ENCODE results near the gene DNAJC5.
"Not testable (repeated sequence)": the region's sequence is repeated elsewhere in the genome, so short reads cannot be mapped to it uniquely, and the experiment has no call there.

The DNAJC5 gene

DNA sequence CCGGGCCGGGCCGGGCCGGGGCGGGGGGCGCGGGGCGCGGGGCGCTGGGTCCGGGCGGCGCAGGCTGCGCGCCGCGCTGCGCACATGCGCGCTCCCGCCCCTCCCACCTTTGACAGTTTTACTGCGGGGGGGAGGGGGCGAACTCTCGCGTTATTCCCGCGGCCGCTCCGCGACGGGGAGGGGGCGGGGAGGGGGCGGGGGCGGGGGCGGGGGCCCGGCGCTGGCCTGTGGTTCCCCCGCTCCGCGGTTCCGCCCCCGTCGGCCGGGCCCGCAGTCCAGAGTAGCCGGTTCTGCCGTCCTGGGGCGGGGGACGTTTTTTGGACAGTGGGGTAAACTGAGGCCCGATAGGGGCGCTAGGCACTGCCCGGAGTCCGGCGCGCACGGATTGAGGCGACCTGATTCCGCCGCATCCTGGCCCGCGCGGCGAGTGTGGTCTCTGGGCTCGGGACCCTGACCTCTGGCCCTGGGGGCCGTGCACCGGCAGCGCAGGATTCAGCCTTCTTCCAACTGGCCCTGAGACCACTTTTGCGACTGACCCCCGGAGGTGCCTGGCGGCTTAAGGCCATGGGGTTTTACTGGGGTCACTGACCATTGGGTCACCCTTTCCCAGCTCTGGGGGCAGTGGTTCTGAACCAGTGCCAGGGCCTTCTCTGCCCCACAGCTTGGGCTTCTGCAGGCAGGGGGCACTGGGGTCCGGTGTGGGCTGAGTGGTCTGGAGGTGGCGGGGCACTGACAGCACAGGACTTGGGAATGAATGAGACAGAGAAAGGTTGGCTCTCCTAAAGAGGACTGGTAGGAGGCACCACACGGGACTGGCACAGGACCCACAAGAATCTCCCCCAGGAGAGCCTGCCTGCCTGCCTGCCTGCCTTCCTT is 75.2 kb downstream of the DNAJC5 start, which contains the start of gene ZNF512B:
Gene ZNF512B, minus strand, starts transcription at position 93 of the 876 bp plus-strand sequence. CDS start 1,980 bp downstream, outside the sequence.
- peak; percentile 60 to 67 for DNase-seq

DNA sequence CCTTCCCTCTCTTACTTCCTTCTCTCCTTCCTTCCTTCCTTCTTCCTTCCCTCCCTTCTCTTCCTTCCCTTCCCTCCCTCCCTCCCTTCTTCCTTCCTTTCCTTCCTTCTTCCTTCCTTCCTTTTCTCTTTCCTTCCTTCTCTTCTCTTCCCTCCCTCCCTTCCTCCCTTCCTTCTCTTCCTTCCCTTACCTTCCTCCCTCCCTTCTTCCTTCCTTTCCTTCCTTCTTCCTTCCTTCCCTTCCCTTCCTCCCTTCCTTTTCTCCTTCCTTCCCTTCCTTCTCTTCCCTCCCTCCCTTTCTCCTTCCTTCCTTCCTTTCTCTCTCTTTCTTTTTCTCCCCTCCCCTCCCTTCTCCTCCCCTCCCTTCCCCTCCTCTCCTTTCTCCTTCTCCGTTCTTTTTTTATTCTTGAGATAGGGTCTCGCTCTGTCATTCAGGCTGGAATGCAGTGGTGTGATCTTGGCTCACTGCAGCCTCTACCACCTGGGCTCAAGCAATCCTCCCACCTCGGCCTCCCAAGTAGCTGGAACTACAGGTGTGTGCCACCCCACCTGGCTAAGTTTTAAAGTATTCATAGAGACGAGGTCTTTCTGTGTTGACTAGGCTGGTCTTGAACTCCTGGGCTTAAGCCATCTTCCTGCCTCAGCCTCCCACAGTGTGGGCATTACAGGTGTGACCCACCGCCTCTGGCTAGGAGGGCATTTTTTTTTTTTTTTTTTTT is 75.9 kb downstream of the DNAJC5 start:
- DNase-seq, result no peak

DNA sequence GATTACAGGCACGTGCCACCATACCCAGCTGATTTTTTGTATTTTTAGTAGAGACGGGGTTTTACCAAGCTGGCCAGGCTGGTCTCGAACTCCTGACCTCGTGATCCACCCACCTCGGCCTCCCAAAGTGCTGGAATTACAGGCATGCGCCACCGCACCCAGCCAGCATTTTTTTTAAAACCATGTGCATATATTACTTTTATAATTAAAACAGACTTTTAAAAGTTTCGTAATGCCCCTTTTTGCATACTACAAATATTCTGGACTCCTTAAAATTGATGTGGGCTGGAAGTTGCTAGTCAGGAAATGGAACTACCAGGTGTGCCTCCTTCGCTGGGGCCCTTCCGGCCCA is 77.0 kb downstream of the DNAJC5 start:
- not testable (repeated sequence) for DNase-seq

DNA sequence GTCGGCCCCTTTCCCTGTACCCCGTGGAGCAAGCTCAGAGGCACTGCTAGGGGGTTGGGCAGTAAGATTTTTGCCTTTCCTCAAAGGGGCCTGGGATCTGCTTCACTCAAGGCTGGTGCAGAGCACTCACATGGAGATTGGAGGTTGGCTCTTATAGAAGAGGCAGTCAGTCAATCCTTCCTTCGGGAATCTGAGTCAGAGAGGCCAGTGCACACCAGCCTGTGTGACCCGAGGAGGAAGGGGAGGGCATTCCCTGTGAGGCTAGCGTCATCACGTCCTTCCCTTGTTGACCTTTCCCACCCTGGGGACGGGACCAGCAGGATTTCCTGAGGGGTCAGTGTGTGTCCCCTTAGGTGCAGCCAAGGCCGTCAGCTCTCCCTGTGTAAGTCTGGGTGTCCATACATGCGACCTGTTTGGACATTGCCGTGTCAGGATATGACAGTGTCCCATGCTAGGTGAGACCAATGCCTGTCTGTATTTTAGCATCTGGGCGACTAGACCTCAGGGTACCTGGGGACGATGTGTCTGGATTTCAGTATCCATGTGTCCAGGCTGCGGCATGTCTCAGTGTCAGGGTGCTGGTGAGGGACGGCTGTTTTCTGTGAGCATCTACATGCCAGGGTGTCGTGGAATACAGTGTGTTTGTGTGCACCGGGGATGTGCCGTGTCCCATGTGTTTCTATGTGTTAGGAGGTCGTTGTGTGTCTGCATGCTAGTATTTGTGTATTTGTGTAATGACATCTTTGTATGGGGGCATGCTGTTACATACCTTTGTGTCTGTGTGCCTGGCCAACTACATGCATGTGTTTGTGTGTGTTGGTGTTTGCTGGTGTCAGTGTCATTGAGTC is 77.6 kb downstream of the DNAJC5 start:
- DNase-seq, result no peak

DNA sequence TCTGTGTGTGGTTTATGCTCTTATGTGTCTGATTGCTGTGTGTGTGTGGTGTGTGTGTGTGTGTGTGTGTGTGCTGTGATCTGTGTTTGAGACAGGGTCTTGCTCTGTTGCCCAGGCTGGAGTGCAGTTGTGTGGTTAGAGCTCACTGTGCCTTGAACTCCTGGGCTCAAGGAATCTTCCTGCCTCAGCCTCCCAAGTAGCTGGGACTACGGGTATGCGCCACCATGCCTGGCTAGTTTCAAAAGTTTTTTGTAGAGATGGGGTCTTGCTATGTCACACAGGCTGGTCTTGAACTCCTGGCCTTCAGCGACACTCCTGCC is 78.2 kb downstream of the DNAJC5 start:
- no peak for DNase-seq

DNA sequence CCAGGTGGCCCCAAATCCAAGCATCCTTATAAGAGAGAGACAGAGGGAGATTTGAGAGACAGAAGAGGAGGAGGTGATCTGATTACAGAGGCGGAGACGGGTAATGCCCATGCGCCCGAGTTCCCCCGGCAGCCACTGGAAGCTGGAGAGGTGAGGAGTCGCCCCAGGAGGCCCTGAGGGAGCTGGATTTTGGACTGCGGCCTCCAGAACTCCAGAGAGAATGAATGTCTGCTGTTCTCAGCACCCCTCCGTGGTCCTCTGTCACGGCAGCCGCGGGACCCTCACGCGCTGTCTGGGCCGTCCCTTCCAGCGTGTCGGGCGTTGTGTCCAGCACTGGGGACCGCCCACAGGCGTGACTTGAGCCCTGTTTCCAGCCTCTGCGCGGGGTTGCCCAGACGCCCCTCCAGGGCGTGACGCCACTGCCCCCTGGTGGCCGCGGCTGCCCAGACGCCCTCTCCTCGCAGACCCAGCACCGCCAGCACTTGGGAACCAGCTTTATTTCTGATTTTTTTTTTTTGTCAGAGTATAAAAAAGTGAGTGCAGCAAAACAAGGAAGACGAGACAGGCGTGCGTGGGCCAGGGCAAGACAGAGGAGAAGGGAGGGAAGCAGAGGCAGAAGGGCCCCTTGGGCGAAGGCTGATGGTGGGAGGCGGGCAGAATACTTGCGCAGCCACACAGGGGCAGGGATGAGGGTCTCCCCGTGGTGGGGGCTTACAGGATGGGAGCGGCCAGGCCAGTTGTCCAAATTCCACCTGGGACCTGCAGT is 78.9 kb downstream of the DNAJC5 start:
- DNase-seq, result peak; percentile 75 to 80

DNA sequence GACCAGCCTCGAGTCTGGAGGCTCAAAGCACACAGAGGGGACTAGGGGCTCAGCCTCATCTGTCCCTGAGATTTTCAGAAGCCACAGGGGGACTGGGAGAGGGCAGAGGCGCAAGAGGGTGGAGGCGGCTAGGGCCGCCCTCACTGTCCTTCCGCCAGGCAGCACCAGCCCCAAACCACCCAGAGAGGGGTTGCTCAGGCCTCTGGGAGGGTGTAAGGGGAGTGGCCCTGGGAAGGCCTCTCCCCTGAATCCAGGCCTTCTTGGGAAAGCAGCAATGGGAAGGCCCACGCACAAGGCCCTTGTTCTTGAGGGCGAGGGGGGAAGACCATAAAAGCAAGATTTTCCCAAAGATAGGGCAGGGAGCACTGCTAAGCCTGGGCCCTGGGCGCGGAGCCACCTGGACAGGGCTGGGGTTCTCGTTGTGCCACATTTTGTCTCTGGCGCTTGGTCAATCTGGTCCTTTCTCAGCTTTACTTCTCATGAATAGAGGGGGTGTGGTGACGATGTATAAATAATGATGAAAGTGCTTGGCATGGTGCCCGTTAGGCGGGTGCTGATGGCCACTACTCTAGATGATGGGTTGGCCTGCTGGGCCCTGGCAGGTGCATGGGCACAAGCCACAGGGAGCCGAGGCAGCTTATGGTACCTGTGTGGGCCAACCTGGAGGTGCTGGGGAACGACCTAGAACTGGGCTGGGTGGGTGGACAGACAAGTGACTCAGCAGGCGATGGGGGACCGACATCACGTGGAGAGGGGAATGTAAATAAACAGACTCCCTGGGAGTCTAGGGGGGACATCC is 79.7 kb downstream of the DNAJC5 start:
- no peak for DNase-seq

DNA sequence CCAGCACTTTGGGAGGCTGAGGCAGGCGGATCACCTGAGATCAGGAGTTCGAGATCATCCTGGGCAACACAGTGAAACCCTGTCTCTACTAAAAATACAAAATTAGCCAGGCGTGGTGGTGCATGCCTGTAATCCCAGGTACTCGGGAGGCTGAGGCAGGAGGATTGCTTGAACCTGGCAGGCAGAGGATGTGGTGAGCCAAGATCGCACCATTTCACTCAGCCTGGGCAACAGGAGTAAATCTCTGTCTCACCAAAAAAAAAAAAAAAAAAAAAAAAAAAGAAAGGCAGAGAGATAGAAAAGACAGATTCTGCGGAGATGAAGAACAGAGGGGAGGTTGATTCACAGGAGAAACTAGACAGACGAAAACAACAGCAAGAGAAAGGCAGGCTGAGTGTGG is 81.6 kb downstream of the DNAJC5 start:
- not testable (repeated sequence) for DNase-seq

DNA sequence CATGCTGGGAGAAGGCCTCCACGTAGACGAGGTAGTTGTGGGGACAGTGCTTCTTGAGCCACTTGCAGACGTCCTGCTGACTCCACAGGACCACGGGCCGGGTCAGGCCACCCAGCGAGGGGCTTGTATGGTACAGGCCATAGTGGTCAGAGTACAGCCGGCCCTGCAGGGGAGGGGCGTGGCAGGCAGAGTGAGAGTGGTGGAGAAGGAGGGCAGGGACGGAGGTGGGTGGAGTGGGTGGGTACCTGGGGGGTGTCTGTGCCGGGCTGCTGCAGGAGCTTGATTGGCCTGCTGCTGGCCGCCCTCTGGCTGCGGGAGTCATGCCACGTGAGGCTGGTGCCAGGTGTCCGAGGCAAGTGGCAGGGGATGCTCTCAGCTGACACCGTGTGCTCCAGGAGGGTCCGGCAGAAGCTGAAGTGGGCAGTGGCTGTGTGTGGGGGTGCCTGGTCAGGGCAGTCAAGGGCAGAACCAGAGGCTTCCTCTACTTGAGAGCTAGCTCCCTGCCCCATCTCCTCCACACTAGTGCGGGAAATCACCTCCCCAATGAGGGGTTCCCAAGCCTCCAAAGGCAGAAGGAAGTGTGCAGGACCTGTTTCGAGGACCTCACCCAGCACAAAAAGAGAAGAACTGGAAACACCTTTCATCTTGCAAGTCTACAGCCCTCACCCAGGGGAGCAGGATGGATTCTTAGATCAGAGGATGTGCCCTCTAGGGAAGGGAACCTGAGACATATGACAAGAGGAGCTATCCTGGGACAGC is 82.2 kb downstream of the DNAJC5 start:
- DNase-seq, result no peak

DNA sequence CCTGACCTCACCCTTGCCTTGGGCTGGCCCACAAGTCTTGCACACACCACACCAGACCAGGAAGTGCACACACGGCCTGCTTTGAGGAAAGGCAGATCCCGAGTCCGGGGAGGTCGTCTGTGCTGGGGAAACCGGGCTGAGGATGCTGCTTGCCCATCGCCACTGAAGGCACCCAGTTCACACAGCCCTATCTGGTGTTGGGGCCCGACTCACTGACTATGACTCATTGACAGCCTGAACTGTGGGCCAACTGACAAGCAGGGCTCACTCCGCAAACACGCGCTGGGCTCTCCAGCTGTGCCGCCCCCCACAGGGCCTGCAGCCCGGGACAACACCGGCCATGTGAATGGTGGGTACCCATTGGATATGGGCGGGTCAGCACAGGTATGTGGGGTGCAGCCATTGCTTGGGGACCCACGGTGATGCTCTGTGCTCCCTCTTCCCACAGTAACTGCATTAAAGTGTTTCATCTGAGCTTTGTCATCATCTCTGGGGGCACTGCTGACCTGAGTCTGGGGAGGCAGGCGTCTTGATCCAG is 82.9 kb downstream of the DNAJC5 start:
- peak; percentile 24 to 39 for DNase-seq

DNA sequence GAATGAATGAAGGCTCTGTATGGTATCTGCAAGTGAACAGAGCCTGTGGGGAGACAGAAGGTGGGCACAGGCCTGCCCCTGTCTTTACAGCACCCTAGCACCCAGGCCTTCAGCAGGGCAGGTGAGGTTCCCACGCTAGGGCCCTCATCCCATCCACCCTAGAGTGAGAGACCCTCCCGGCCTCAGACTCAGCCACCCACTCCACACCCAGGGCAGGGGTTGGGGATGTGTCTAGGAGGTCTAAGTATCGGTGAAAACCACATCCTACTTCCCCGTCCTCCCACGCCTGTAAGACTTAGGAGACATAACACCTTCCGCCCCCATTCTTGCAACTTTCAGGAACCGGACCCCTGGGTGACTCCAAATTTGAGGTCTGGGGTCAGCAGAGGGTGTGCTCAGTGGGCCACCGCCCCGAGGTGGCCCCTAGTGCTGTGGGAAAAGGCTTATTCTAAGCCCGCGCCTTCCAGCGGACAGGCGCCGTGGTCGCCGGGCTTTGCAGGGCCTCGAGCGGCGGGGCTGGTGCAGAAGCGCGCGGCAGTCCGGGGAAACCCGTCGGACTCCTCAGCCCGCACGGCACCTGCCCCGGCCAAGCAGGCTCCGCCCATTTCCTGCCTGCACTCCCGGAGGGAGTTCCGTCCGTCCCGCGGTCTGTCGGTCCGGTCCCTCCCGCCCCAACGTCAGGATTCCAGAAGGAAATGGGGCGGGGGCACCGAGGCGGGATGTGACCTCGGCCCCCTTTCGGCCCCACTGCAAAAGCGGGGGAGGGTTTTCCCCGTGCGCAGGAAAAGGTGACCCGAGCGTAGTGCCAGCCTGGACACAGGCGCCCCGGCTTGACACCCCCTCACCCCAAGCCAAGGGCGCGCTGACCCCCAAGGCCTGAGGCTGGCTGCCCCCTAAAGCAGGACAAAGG is 83.6 kb downstream of the DNAJC5 start:
- peak; percentile 54 to 60 for DNase-seq

DNA sequence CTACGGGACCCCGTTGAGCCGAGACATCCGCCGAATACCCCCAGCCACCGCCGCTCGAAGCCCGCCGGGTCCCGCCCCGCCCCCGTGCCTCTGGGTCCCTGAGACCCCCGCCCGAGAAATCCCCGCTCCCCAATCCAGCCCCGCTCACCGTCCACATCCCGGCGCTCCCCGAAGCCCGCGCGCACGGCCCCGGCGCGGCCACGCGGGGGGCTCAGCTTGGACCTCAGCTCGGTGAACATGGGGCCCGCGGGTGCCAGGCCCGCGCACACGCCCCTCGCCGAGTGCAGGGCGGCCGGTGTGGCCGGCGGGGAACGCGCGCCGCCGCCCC is 84.3 kb downstream of the DNAJC5 start:
- DNase-seq, result no peak

DNA sequence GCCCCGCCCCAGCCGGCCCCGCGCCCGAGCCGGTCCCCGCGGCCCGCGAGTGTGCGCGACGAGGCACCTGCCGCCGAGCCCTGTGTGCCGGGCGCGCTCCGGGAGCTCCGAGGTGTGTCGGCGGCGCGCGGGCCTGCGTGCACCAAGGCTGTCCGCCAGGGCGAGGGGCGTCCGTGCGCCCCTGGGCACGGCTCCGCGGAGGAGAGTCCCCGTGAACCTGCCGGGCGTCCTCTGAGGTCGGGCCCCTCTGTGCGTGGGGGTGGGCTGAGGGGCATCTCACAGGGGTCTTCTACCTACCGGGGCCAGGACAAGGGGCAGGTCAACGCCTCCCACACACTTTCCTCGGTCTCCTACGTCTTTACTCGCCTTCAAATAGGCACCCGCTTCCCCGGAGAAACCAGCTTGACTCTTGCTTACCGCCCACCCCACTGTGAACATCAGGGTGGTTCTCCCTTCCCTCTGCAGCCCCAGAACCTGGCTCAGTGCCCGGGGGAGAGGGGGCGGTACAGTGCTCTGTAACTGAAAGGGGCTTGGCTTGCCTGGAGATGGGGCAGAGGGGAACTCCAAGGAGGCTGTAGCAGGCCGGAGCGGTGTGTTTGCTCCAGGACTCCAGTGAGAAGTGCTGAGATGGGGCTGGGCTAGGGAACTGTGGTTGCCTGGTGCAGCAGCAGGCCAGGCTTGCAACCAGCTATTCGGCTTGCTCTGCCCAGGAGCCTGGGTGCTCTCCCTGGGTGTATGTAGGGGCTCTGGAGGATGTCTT is 84.8 kb downstream of the DNAJC5 start, which contains the start of gene SAMD10:
Gene SAMD10, minus strand, starts transcription at position 86 of the 760 bp plus-strand sequence. CDS start 175 bp downstream, outside the sequence.
- DNase-seq, result peak; percentile 52 to 66

DNA sequence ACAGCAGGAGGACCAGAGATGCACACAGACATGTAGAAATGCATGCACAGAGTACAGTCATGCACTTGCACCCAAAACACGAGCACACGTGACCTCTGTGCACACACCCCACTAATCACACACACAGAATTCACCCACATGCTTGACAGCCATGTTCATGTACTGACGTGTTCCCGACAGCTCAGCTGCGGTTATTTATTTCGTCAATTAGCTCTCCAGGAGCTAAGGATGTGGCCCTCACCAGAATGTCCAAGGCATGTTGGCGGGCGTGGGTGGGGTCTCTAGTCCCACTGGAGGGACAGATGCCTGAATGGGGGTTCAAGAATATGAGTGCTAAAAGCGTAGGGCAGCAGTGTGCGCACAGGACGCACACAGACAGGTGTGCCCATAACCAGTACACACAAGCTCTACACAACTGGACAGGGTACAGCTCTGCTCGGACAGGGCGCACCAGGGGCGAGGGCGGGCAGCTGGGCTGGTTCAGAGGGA is 85.4 kb downstream of the DNAJC5 start:
- peak in 1 of 2 donors; percentile 49 for DNase-seq

DNA sequence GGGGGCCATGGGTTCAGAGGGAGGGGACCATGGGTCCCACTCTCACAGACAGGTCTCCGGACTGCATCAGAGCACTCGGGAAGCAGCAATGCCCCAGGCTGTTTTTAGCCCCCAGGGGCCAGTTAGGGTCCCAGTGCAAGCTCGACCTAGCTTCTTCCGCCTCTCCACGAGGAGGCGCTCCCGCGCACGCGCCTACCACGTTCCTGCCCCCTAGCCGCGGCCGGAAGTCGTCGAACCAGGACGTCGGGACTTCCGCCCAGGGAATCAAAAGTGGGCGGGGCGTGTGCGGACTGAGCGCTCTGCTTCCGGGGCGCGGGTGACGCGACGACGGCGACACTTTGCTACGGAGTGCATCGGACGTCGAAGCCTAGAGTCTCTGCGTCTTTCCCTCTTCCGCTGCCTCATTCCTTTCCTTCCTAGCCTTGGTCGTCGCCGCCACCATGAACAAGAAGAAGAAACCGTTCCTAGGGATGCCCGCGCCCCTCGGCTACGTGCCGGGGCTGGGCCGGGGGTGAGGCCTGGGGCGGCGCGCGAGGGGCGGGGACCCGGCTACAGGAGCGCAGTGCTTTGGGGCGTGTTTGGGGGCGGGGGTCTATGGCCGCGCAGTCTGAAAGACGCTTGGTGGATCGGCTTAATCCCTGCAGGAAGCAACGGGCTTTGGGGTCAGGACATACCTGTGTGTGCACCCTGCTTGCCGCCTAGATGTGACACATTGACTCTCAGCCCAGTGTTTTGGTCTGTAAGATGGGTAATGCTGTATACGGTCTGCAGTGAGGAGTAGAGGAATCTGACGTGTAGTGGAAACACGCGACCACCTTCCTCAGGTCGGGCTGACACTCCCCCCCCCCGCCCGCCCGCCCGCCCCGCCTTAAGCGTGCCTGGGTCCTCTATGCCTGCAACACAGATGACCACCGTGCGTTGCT is 86.1 kb downstream of the DNAJC5 start, which contains the start of gene PRPF6:
Gene PRPF6, plus strand, starts transcription at position 327 of the 923 bp plus-strand sequence. Its CDS starts 114 bp downstream, at position 441.
- peak; percentile 94 to 96 for DNase-seq

DNA sequence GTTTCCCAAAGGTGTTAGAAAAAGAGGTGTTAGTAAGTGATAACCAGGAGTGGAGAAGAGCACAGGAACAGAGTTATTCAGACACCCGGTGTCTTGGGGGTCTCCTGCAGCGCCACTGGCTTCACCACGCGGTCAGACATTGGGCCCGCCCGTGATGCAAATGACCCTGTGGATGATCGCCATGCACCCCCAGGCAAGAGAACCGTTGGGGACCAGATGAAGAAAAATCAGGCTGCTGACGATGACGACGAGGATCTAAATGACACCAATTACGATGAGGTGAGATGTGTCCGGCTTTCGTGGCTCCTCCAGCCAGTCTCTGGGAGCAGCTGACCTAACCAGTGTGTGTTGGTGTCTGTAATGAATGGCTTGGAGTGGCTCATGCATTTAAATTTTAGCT is 88.0 kb downstream of the DNAJC5 start:
- no peak for DNase-seq

All from CD4-positive, alpha-beta T cell treated with Interleukin-4 for 1 hour (primary cell).